GM18499 (cell line): Measurements from ENCODE around the gene KRTAP5-5.
"Not testable (repeated sequence)": the region's sequence is repeated elsewhere in the genome, so short reads cannot be mapped to it uniquely, and the experiment has no call there.

Experiments
- ATAC-seq: cut with Tn5 transposase; IDR thresholded peaks from one replicate; pipeline ENCODE4 v1.9.1; 2021; ENCODE audit warnings: moderate number of reproducible peaks; ENCODE audit not compliant: insufficient read depth, unreplicated experiment

The KRTAP5-5 gene

DNA sequence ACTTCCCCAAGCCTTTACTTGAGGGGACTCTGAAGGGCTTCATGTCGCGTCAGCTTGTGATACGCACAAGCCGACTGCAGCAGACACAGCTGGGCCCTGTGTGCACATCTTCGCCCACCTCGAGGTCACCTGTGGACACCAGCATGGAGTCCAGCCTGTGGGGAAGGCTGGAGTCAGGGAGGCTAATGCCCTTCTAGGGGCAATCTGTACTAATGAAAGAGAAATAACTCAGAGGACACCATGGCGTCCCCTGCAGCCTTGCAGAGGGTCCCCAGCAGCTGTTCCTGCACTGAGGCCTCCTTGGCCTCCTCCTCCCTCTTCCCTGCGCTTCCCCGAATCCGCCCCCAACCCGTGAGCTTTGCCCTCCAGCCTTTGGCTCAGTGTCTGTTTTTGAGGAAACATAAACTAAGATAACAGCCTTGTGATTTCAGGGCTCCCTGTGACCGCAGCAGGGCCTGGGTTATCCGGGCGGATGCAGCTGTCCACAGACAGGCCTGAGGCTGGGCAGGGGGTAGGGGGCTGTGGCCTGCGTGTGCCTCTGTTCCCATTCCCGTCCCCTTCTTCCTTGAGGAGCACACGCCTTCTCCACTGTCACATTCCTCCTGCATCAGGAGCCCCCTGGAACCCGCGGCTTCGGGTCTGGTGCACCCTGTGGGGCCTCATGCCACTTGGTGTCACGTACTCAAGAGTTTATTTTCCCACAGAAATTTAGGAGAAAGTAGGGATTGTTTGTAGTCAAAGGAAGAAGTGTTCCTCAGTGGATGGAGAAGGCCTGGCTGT lies 25.0 kb downstream of the KRTAP5-5 start:
- ATAC-seq: no peak

- ATAC-seq: no peak
These were observed 25.8 kb downstream of the KRTAP5-5 start for GRCh38 chr11:1655168-1656060.

DNA sequence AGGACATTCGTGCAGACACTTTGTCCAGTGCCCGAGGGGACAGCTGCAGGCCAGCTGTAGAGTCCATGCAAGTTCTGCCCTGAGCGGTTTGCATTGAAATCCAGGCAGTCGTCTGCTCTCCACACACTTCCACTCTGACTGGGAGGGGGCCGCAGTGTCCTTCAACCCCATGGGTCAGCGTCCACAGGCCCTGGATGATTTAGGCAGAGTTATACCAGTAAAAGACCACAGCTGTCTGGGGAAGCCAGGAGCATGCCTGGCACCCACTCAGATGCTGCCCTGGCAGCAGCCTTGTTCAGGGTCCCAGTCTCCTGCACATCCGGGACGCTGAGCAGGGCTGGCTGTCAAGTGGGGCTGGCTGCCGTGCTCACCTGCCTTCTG lies 26.5 kb downstream of the KRTAP5-5 start:
- ATAC-seq: no peak

GRCh38 chr11:1656670-1657069 lies 27.1 kb downstream of the KRTAP5-5 start:
- ATAC-seq: no peak

GRCh38 chr11:1659506-1659905 lies 29.9 kb downstream of the KRTAP5-5 start:
- no peak for ATAC-seq

GRCh38 chr11:1660111-1660867 lies 30.7 kb downstream of the KRTAP5-5 start:
- ATAC-seq: no peak

DNA sequence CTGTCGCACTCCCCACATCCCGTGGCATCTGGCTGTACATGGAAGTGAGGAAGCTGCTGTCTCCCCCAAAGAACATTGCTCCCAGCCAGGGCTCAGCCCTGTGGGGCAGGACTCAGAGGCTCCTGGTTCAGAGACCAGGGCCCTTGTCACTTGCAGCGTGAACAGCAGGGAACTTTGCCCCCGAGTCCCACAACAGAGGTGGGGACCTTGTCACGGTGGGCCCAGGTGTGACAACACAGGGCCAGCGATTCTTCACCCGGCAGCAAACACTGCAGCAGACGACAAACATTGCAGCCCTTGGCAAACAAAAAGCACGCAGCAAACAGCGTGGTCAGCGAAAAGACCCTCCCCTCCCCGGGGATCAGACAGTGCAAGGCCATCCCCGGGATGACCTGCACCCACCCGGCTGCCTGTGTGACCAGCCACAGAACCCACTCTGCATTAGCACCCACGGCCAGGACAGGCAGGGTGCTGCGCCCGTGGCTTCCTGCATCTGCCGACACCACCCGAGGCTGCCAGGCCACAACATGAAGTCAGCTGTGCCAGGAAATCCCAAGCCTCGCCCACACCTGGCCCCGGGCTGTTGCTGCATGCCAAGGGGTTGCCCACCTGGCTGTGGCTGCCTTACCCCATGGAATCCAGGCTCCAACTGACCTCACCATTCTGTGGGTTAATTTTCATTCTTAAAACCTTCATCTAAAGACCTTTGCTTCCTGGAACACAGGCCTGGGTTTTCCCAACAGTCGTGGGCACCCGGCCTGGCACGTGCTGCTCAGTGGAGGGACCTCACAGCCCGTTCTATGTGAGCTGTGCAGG lies 32.1 kb downstream of the KRTAP5-5 start:
- not testable (repeated sequence) for ATAC-seq

- ATAC-seq: not testable (repeated sequence)
These were observed 33.2 kb downstream of the KRTAP5-5 start for GRCh38 chr11:1662699-1663283.

- no peak for ATAC-seq
These were observed 35.7 kb downstream of the KRTAP5-5 start for GRCh38 chr11:1665313-1665712.

- ATAC-seq: no peak
These were observed 37.7 kb downstream of the KRTAP5-5 start for GRCh38 chr11:1667121-1667850.

DNA sequence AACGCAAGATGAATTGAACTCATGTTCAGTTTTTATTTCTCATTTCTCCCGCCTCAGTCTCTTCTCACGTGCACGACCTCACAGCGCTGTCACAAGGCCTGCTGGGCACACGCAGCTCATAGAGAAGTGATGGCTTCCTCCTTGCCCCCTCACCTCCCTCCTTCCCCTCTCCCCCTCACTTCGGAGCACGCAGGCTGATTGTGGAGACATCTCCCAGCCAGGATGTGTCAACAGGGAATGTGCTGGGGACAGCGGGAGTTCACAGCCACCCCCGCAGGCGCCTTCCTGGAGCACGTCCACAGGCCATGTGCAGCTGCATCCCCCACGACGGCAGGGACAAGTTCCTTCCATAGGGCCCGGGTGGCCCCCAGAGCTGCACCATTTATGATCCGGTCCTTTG lies 38.3 kb downstream of the KRTAP5-5 start:
- no peak for ATAC-seq

DNA sequence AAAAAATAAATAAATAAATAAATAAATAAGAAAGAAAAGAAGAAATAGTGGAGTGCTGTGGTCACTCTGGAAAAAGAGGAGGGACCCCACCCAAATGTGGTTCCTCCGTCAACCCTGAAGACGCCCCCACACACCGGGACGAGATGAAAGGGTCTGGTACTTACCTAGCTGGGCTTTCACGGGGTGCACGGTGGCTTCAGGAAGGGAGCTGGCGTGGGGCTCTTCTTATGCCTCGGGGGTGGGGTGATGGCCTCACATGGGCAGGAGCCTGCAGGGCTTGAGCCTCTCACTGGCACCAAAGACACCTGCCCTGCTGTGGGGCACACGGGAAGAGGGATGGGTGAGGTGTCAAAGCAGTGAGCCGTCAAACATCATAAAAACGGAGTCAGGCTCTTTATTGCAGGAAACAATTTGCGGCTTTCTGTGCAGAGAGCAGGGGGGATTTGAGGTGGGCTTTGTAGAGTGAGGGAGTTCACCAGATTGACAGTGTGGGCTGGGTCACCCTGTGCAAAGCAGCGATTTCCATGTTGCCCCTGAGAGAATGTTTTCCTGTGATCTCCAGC lies 39.4 kb downstream of the KRTAP5-5 start:
- ATAC-seq: no peak

GRCh38 chr11:1669546-1670218 lies 40.1 kb downstream of the KRTAP5-5 start:
- no peak for ATAC-seq

GRCh38 chr11:1670457-1670856 lies 40.9 kb downstream of the KRTAP5-5 start:
- ATAC-seq: not testable (repeated sequence)

DNA sequence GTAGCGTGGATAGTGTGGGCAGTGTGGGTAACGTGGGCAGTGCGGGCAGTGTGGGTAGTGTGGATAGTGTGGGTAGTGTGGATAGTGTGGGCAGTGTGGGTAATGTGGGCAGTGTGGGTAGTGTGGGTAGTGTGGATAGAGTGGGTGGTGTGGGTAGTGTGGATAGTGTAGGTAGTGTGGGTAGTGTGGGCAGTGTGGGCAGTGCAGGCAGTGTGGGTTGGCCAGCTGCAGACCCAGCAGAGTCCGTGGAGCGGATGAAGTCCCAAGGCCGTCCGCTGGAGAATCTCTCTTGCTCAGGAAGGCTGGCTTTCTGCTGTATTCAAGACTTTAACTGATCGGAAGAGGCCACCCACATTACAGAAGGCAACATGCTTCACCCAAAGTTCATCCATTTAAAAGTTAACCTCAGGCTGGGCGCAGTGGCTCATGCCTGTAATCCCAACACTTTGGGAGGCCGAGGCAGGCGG lies 41.4 kb downstream of the KRTAP5-5 start:
- ATAC-seq: no peak

DNA sequence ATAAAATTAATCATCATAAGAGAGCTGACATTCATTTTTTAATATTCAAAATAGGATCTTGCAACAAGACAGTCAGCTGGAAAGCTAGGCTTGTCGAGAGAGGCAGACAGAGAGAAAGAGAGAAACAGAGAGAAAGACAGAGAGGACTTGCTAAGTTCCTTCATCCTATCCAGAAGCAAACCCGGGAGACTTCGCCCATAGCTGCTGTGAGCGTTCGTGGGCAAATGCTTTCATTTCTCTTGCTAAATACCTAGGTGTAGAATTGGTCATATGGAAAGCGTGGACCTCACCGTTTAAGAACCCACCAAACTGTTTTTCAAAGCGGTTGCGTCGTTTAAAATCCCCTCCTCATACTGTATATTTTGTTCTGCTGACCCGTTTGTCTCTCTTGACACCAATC lies 42.1 kb downstream of the KRTAP5-5 start:
- ATAC-seq: no peak

GRCh38 chr11:1672613-1673350 lies 43.2 kb downstream of the KRTAP5-5 start:
- ATAC-seq: no peak
